ENCODE measurements around the gene INKA2. TPM values are rescaled to one million over a fixed set of nuclear protein-coding genes. Genes with fewer than 3 reads are reported as not detected.

INKA2 gene
- total RNA-seq, 1 donor from 2014 or later, result 9.7 TPM

- DNase-seq, result no peak
Observed at GRCh38 chr1:111699268-111699667, 39.9 kb downstream of the INKA2 start.

GRCh38 chr1:111696330-111696729 lies 42.9 kb downstream of the INKA2 start:
- no peak for DNase-seq

- no peak for DNase-seq
Observed at GRCh38 chr1:111695801-111696200, 43.4 kb downstream of the INKA2 start.

GRCh38 chr1:111691886-111692285 lies 47.3 kb downstream of the INKA2 start:
- DNase-seq, result no peak

- peak; percentile 63 for DNase-seq
Observed at GRCh38 chr1:111690306-111690617, 48.9 kb downstream of the INKA2 start.

Other genes with a start within 250 kb of the INKA2 start
- not detected in 2 replicates for gene ADORA3, start 235.8 kb downstream of the INKA2 start, total RNA-seq
- not detected in 2 replicates for gene TMIGD3, start 235.8 kb downstream of the INKA2 start, total RNA-seq
- 21.1 and 49.1 TPM in 2 replicates for gene RAP1A, start 119.6 kb downstream of the INKA2 start, total RNA-seq
- 25.6 and 28.1 TPM in 2 replicates for gene DDX20, start 16.5 kb upstream of the INKA2 start, total RNA-seq